Suprapubic skin (tissue), 4 donors: Measurements from ENCODE around the gene PABPN1L. TPM values are rescaled to one million over a fixed set of nuclear protein-coding genes. Genes with fewer than 3 reads are reported as not detected.

Experiments
- DNase-seq, 2 donors: peaks; one replicate each; pipeline ENCODE4 v3.0.0-alpha.2; 2019; ENCODE audit warnings: low spot score in 2 of 2
- H3K27ac ChIP-seq: fragments of 200-600 bp; sonication (generic); one replicate; pipeline ENCODE4 v1.5.1; 2019
- H3K27me3 ChIP-seq: fragments of 200-600 bp; sonication (generic); one replicate; pipeline ENCODE4 v1.5.1; 2019
- H3K36me3 ChIP-seq: fragments of 200-600 bp; sonication (generic); one replicate; pipeline ENCODE4 v1.5.1; 2019
- H3K4me1 ChIP-seq: fragments of 200-600 bp; sonication (generic); one replicate; pipeline ENCODE4 v1.5.1; 2019
- H3K4me3 ChIP-seq: fragments of 200-600 bp; sonication (generic); one replicate; pipeline ENCODE4 v1.5.1; 2019; ENCODE audit warnings: mild to moderate bottlenecking
- H3K9me3 ChIP-seq: fragments of 200-600 bp; sonication (generic); one replicate; pipeline ENCODE4 v1.5.1; 2019
- EP300 ChIP-seq: sonication (generic); formaldehyde crosslinking; IDR thresholded peaks from one replicate; pipeline ENCODE4 v1.6.1; 2017; ENCODE audit warnings: antibody characterized with exemption
- POLR2A ChIP-seq, 2 donors: fragments of 450-650 bp; IDR thresholded peaks; one replicate each; pipeline ENCODE4 v1.6.1; 2017; ENCODE audit warnings: antibody characterized with exemption in 2 of 2, mild to moderate bottlenecking in 2 of 2, moderate library complexity in 2 of 2
- POLR2AphosphoS5 ChIP-seq, 3 donors: sonication (generic); formaldehyde crosslinking; IDR thresholded peaks; one replicate each; pipeline ENCODE4 v1.6.1; 2017; ENCODE audit warnings: antibody characterized with exemption in 3 of 3
- WGBS: methylation state at CpG from one replicate; pipeline ENCODE4 v1.1.5; 2018; 5-methylcytosine and 5-hydroxymethylcytosine counted together
- total RNA-seq, 4 donors: library from RNA; depleted of rRNA; stranded (reverse); fragments of >200 nt; gene quantifications; one replicate each; pipeline ENCODE4 v1.1.0, GENCODE V29; 2016
- TF ChIP-seq, protein P1 (sequence below), 2 donors: fragments of 200-600 bp in 1 of 2; fragments of 450-650 bp in 1 of 2; sonication (generic) in 1 of 2; IDR thresholded peaks; one replicate each; pipeline ENCODE4 v1.5.1; 2016 to 2019; ENCODE audit warnings: antibody characterized with exemption in 2 of 2, mild to moderate bottlenecking in 1 of 2, moderate library complexity in 1 of 2

PABPN1L gene
- total RNA-seq, 4 donors from 2014 or later, result not detected

DNA sequence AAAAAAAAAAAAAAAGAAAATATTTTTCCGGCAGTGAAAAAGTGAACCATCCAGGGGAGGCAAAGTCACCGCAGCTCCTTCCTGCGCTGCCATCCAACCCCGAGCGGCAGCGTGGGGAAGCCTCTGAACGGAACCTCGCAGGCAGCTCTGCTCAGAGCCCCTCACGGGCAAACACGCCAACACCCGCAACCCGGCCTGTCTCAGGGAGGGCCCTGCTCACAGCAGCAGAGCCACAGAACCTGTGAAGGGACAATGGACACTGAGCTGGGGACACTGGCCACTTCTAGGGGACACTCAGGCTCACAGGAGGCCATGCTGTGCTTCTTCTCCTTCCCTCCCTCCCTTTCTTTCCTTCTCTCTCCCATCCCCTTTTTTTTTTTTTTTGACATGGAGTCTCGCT, 33.4 kb downstream of the PABPN1L start:
- TF ChIP-seq EP300 (no peak), POLR2AphosphoS5 (IDR thresholded peaks at IDR 0.05) (no peak), POLR2A (IDR thresholded peaks at IDR 0.05) (no peak)
- TF ChIP-seq, protein P1, sequence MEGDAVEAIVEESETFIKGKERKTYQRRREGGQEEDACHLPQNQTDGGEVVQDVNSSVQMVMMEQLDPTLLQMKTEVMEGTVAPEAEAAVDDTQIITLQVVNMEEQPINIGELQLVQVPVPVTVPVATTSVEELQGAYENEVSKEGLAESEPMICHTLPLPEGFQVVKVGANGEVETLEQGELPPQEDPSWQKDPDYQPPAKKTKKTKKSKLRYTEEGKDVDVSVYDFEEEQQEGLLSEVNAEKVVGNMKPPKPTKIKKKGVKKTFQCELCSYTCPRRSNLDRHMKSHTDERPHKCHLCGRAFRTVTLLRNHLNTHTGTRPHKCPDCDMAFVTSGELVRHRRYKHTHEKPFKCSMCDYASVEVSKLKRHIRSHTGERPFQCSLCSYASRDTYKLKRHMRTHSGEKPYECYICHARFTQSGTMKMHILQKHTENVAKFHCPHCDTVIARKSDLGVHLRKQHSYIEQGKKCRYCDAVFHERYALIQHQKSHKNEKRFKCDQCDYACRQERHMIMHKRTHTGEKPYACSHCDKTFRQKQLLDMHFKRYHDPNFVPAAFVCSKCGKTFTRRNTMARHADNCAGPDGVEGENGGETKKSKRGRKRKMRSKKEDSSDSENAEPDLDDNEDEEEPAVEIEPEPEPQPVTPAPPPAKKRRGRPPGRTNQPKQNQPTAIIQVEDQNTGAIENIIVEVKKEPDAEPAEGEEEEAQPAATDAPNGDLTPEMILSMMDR (IDR thresholded peaks at IDR 0.05), result no peak
- H3K4me1 ChIP-seq, result no peaks in the 10 kb centered on the region
- WGBS, result 93% methylated on average over 13 of the region's 13 CpGs
- H3K4me3 ChIP-seq, result no peak overlapping the region
- H3K27ac ChIP-seq, result no peak overlapping the region
- DNase-seq, result no peak
- no peaks in the 10 kb centered on the region for H3K9me3 ChIP-seq
- peaks cover 26% of the 10 kb centered on the region for H3K36me3 ChIP-seq
- H3K27me3 ChIP-seq, result no peaks in the 10 kb centered on the region

DNA sequence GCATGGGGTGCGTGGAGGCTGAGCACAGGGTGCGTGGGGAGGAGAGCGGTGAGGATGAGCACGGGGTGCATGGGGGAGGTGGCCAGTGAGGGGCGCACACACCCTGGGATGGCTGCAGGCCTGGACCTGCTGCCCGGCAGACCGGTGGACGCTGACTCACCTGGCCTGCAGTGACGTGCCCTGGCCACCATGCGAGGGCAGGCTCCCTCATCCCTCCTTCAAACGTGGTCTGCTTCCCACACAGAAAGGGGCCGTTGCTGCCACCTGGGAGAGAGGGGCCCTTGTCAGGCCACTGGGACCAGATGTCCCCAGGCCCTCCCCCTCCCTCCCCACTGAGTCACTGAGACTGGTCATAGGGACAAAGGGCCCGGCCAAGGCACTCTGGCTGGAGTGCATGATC, 34.6 kb downstream of the PABPN1L start:
- 80% methylated on average over 9 of the region's 13 CpGs for WGBS
- Histone ChIP-seq H3K4me1 (peaks cover under 1% of the 10 kb centered on the region), H3K9me3 (no peaks in the 10 kb centered on the region), H3K27me3 (no peaks in the 10 kb centered on the region), H3K36me3 (peaks cover 30% of the 10 kb centered on the region), H3K27ac (no peak overlapping the region), H3K4me3 (no peak overlapping the region)
- TF ChIP-seq POLR2A (IDR thresholded peaks at IDR 0.05) (no peak), EP300 (no peak), POLR2AphosphoS5 (IDR thresholded peaks at IDR 0.05) (no peak)
- TF ChIP-seq, protein P1 (IDR thresholded peaks at IDR 0.05), result no peak
- DNase-seq, result no peak

DNA sequence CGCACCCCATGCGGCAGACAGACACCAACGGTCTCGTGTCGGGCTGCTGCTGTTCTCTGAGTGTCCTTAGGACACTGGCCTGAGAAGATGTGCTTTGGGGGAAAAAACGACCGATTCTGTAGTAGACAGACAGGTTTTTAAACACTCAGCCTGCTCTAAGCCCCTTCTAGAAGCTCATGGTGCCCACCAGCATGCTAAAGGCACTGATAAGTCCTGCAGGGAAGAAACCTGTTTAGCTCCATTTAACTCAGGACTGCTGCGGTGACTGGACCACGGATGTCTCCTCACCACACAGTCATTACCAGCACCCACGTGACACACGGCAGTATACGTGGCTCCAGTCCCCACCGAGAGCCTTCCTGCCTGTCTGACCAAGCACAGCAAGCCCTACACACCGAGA, 35.7 kb downstream of the PABPN1L start:
- no peak for TF ChIP-seq POLR2A (IDR thresholded peaks at IDR 0.05)
- TF ChIP-seq, protein P1 (IDR thresholded peaks at IDR 0.05), result no peak
- no peaks in the 10 kb centered on the region for H3K27me3 ChIP-seq
- 98% methylated on average over 7 of the region's 14 CpGs for WGBS
- H3K9me3 ChIP-seq, result no peaks in the 10 kb centered on the region
- peaks cover 9% of the 10 kb centered on the region for H3K4me1 ChIP-seq
- H3K27ac ChIP-seq, result no peak overlapping the region
- H3K36me3 ChIP-seq, result peaks cover 38% of the 10 kb centered on the region
- no peak for DNase-seq
- H3K4me3 ChIP-seq, result no peak overlapping the region

DNA sequence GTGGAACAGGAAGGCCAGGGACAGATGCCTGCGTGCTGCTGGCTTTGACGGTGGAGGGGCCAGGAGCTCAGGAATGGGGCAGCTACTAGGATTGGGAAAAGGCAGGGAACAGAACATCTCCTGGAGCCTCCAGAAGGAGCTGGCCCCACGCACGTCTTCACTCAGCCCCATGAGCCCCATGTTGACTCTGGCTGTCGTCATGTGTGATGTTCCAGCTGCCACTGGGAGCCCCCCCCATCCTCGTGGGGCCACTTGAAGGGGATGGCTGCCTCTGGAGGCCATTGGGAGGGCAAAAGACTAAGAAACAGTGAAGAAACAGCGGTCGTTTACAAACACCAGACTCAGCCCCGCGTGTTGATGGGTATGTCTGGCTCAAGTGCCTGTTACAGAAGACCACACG, 36.2 kb downstream of the PABPN1L start:
- TF ChIP-seq EP300 (no peak), POLR2A (IDR thresholded peaks at IDR 0.05) (no peak), POLR2AphosphoS5 (IDR thresholded peaks at IDR 0.05) (no peak)
- TF ChIP-seq, protein P1 (IDR thresholded peaks at IDR 0.05), result no peak
- Histone ChIP-seq H3K9me3 (no peaks in the 10 kb centered on the region), H3K27me3 (no peaks in the 10 kb centered on the region), H3K27ac (no peak overlapping the region), H3K4me1 (peaks cover 13% of the 10 kb centered on the region), H3K36me3 (peaks cover 33% of the 10 kb centered on the region), H3K4me3 (no peak overlapping the region)
- no peak for DNase-seq
- WGBS, result 92% methylated on average over 11 of the region's 11 CpGs

DNA sequence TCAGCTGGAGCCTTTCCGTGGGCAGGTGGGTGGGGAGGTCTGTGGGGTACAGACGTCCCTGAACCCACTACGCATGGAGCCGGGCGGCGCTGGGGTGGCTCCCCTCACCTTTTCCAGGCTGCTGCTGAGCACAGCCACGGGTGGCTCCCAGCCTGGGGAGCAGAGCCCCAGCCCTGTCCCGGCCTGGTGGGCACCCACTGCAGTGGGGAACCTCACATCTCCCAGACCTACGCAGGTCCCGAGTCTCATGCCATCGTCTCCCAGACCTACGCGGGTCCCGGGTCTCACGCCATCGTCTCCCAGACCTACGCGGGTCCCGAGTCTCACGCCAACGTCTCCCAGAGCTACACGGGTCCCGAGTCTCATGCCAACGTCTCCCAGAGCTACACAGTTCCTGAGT, 37.7 kb downstream of the PABPN1L start:
- Histone ChIP-seq H3K27ac (no peak overlapping the region), H3K36me3 (peaks cover 37% of the 10 kb centered on the region), H3K4me1 (peaks cover 13% of the 10 kb centered on the region), H3K4me3 (no peak overlapping the region), H3K27me3 (no peaks in the 10 kb centered on the region), H3K9me3 (no peaks in the 10 kb centered on the region)
- TF ChIP-seq, protein P1 (IDR thresholded peaks at IDR 0.05), result no peak
- TF ChIP-seq POLR2A (IDR thresholded peaks at IDR 0.05) (no peak), POLR2AphosphoS5 (IDR thresholded peaks at IDR 0.05) (no peak), EP300 (no peak)
- no peak for DNase-seq
- 82% methylated on average over 17 of the region's 24 CpGs for WGBS
